GM10248 (cell line): ENCODE measurements around the gene MTF2.

Experiments
- CTCF ChIA-PET: fragments of 300-600 bp; sonication (Branson Sonifier 250); formaldehyde crosslinking; extraction: SDS; loops from one replicate; lab custom pipeline; 2021; ENCODE audit warnings: antibody characterized with exemption; lab: Yijun Ruan, JAX
- POLR2A ChIA-PET: fragments of 350-650 bp; sonication (Branson Sonifier 250); formaldehyde crosslinking; extraction: SDS; loops from one replicate; lab custom pipeline; 2020; ENCODE audit warnings: antibody characterized with exemption; lab: Yijun Ruan, JAX
- DNase-seq: peaks from one replicate; pipeline ENCODE4 v3.0.0; 2012; ENCODE audit errors: extremely low spot score
- CTCF ChIP-seq: IDR thresholded peaks from 2 replicates; pipeline ENCODE4 v1.5.1; 2012; ENCODE audit warnings: mild to moderate bottlenecking, low read depth; ENCODE audit errors: extremely low read depth, missing control alignments, control extremely low read depth

The MTF2 gene

GRCh38 chr1:93095804-93096585, 16.9 kb downstream of the MTF2 start:
- CTCF ChIA-PET, result interaction anchor here (1.2 to 2.0 kb wide), 3 partner anchors 15 to 72 kb away, joined by 4 to 15 read pairs (median 4); no protein-coding TSS in a partner anchor
- POLR2A ChIA-PET, result interaction anchor here (0.6 to 1.1 kb wide), 3 partner anchors 16 to 59 kb away, joined by 3 to 7 read pairs (median 4); no protein-coding TSS in a partner anchor
- no peak for DNase-seq

GRCh38 chr1:93102142-93102541, 23.1 kb downstream of the MTF2 start:
- ChIA-PET CTCF (interaction anchor here (0.8 to 1.5 kb wide), 7 partner anchors 8 to 123 kb away, joined by 3 read pairs; partner anchors contain the start of gene MTF2), POLR2A (no interaction called here)
- TF ChIP-seq CTCF, result no peak
- no peak for DNase-seq

More at GRCh38 chr1:93095804-93096585, 16.9 kb downstream of the MTF2 start:
- no peak for TF ChIP-seq CTCF

GRCh38 chr1:93106226-93106625, 27.1 kb downstream of the MTF2 start:
- TF ChIP-seq CTCF, result no peak
- CTCF ChIA-PET, result no interaction called here
- POLR2A ChIA-PET, result no interaction called here
- no peak for DNase-seq

- DNase-seq, result no peak
- ChIA-PET CTCF (no interaction called here), POLR2A (no interaction called here)
- no peak for TF ChIP-seq CTCF
These were observed 28.3 kb downstream of the MTF2 start for GRCh38 chr1:93107395-93107794.

- CTCF ChIA-PET, result no interaction called here
- no peak for DNase-seq
- TF ChIP-seq CTCF, result no peak
- POLR2A ChIA-PET, result no interaction called here
These were observed 29.3 kb downstream of the MTF2 start for GRCh38 chr1:93108335-93108734.

GRCh38 chr1:93109578-93109977, 30.5 kb downstream of the MTF2 start:
- ChIA-PET CTCF (interaction anchor here (0.8 to 1.4 kb wide), 2 partner anchors 8 to 11 kb away, joined by 3 read pairs; no protein-coding TSS in a partner anchor), POLR2A (no interaction called here)
- no peak for TF ChIP-seq CTCF
- no peak for DNase-seq
